A549 (cell line): ENCODE measurements around the gene TPSAB1. TPM values are rescaled to one million over a fixed set of nuclear protein-coding genes. Genes with fewer than 3 reads are reported as not detected.

ENCODE experiments used
- ATAC-seq, 2 experiments: fragments of 200-7000 bp in 1 of 2; fragments of >200 bp in 1 of 2; cut with Nextera tagmentation in 1 of 2; cut with Tn5 transposase in 1 of 2; 3 replicates each; pipeline versions ENCODE4 v1.8.0 to v1.9.1; 2018 to 2020; ENCODE audit warnings: mild to moderate bottlenecking in 1 of 2, moderate library complexity in 1 of 2
- CTCF ChIA-PET: fragments of 300-600 bp; sonication (Branson Sonifier 250); formaldehyde crosslinking; extraction: SDS; loops from one replicate; lab custom pipeline; 2021; ENCODE audit warnings: antibody characterized with exemption, inconsistent platforms; lab: Yijun Ruan, JAX
- POLR2A ChIA-PET: fragments of 350-600 bp; formaldehyde crosslinking; extraction: SDS; loops from one replicate; lab custom pipeline; 2021; ENCODE audit warnings: antibody characterized with exemption, inconsistent platforms; lab: Yijun Ruan, JAX
- DNase-seq, 2 experiments: peaks; one replicate each; pipeline versions ENCODE4 v3.0.0 to v3.0.0-alpha.2; 2011 to 2016; ENCODE audit warnings: low read depth in 1 of 2, low spot score in 1 of 2
- FAIRE-seq: peaks from 2 replicates; lab custom pipeline; 2011; peaks lifted over from hg19 to GRCh38; lab: Jason Lieb, UNC
- H3K27ac ChIP-seq, 2 experiments: fragments of >200 bp; sonication (Bioruptor Twin); formaldehyde crosslinking; 3 replicates each; pipeline ENCODE4 v1.5.1; 2016 to 2017
- H3K4me1 ChIP-seq: fragments of >200 bp; sonication (Bioruptor Twin); formaldehyde crosslinking; 3 replicates; pipeline ENCODE4 v1.6.1; 2016
- H3K4me2 ChIP-seq: fragments of >200 bp; sonication (Bioruptor Twin); formaldehyde crosslinking; 3 replicates; pipeline ENCODE4 v1.6.1; 2016
- H3K4me3 ChIP-seq: fragments of >200 bp; sonication (Bioruptor Twin); formaldehyde crosslinking; 3 replicates; pipeline ENCODE4 v1.5.1; 2016
- H3K9me3 ChIP-seq: fragments of >200 bp; sonication (Bioruptor Twin); formaldehyde crosslinking; 3 replicates; pipeline ENCODE4 v1.6.1; 2016
- BHLHE40 ChIP-seq: IDR thresholded peaks from 2 replicates; pipeline ENCODE4 v1.6.1; 2012; ENCODE audit warnings: low read depth, low read length, inconsistent platforms
- CBX2 ChIP-seq: fragments of 200-600 bp; sonication (generic); IDR thresholded peaks from 2 replicates; pipeline ENCODE4 v1.6.1; 2016; ENCODE audit warnings: low read depth, mild to moderate bottlenecking, borderline replicate concordance
- CBX8 ChIP-seq: fragments of 200-600 bp; sonication (generic); IDR thresholded peaks from 2 replicates; pipeline ENCODE4 v1.6.1; 2016
- CHD2 ChIP-seq: fragments of 150-350 bp; IDR thresholded peaks from 2 replicates; pipeline ENCODE4 v1.6.1; 2014; ENCODE audit warnings: low read length; ENCODE audit not compliant: partially characterized antibody
- EHF ChIP-seq: fragments of 250-450 bp; sonication (Bioruptor Pico); IDR thresholded peaks from 2 replicates; pipeline ENCODE4 v1.5.0; 2020; ENCODE audit warnings: mild to moderate bottlenecking
- EHMT2 ChIP-seq: fragments of 200-600 bp; sonication (generic); IDR thresholded peaks from 2 replicates; pipeline ENCODE4 v1.6.1; 2016; ENCODE audit warnings: antibody characterized with exemption, low read depth, mild to moderate bottlenecking, moderate library complexity
- EP300 ChIP-seq, 2 experiments: fragments of >200 bp; sonication (Bioruptor Twin); formaldehyde crosslinking; IDR thresholded peaks; 2 replicates in 1 of 2; 3 replicates in 1 of 2; pipeline ENCODE4 v1.6.1; 2016 to 2017
- ESRRA ChIP-seq: fragments of 150-350 bp; IDR thresholded peaks from 2 replicates; pipeline ENCODE4 v1.6.1; 2014; ENCODE audit warnings: mild to moderate bottlenecking, low read length, borderline replicate concordance
- FOXS1 ChIP-seq: fragments of 250-450 bp; sonication (Bioruptor Pico); IDR thresholded peaks from 2 replicates; pipeline ENCODE4 v1.5.0; 2020; ENCODE audit warnings: mild to moderate bottlenecking, moderate library complexity
- GATA3 ChIP-seq: IDR thresholded peaks from 2 replicates; pipeline ENCODE4 v1.6.1; 2012; ENCODE audit warnings: borderline replicate concordance
- HDAC2 ChIP-seq: fragments of 200-600 bp; sonication (generic); IDR thresholded peaks from 2 replicates; pipeline ENCODE4 v1.6.1; 2016
- HEYL ChIP-seq: fragments of 250-450 bp; sonication (Bioruptor Pico); IDR thresholded peaks from 2 replicates; pipeline ENCODE4 v1.8.0; 2021; ENCODE audit warnings: mild to moderate bottlenecking, moderate library complexity
- HOXB13 ChIP-seq: fragments of 250-450 bp; sonication (Bioruptor Pico); IDR thresholded peaks from 2 replicates; pipeline ENCODE4 v1.5.0; 2020; ENCODE audit warnings: low read depth, mild to moderate bottlenecking, moderate library complexity
- HOXB5 ChIP-seq: fragments of 250-450 bp; sonication (Bioruptor Pico); IDR thresholded peaks from 2 replicates; pipeline ENCODE4 v1.5.0; 2020; ENCODE audit warnings: mild to moderate bottlenecking, moderate library complexity
- JUN ChIP-seq, 2 experiments: fragments of >200 bp; sonication (Bioruptor Twin); formaldehyde crosslinking; IDR thresholded peaks; 2 replicates in 1 of 2; 3 replicates in 1 of 2; pipeline ENCODE4 v1.6.1; 2016 to 2017
- MAZ ChIP-seq: fragments of 150-350 bp; IDR thresholded peaks from 2 replicates; pipeline ENCODE4 v1.6.1; 2014; ENCODE audit warnings: antibody characterized with exemption, low read depth, low read length, borderline replicate concordance
- NFE2L2 ChIP-seq: fragments of 150-350 bp; conservative IDR thresholded peaks from 2 replicates; pipeline ENCODE4 v1.6.1; 2014; ENCODE audit warnings: low read length
- NPAS2 ChIP-seq: fragments of 250-450 bp; sonication (Bioruptor Pico); IDR thresholded peaks from 2 replicates; pipeline ENCODE4 v1.8.0; 2022; ENCODE audit warnings: mild to moderate bottlenecking, moderate library complexity, borderline replicate concordance
- PHF8 ChIP-seq: fragments of 200-600 bp; sonication (generic); IDR thresholded peaks from 2 replicates; pipeline ENCODE4 v1.6.1; 2016; ENCODE audit warnings: low read depth, mild to moderate bottlenecking, antibody characterized with exemption, moderate library complexity, borderline replicate concordance
- POLR2AphosphoS2 ChIP-seq: conservative IDR thresholded peaks from 2 replicates; pipeline ENCODE4 v1.6.1; 2012; ENCODE audit warnings: low read length, improper control_type of control experiment, inconsistent platforms
- RAD21 ChIP-seq, 2 experiments: fragments of >200 bp in 1 of 2; sonication (Bioruptor Twin) in 1 of 2; formaldehyde crosslinking in 1 of 2; IDR thresholded peaks in 1 of 2; conservative IDR thresholded peaks in 1 of 2; 2 replicates in 1 of 2; 3 replicates in 1 of 2; pipeline ENCODE4 v1.6.1; 2012 to 2018; ENCODE audit warnings: inconsistent platforms in 1 of 2
- RARB ChIP-seq: fragments of 250-450 bp; sonication (Bioruptor Pico); IDR thresholded peaks from 2 replicates; pipeline ENCODE4 v1.8.0; 2021; ENCODE audit warnings: mild to moderate bottlenecking, moderate library complexity
- RCOR1 ChIP-seq: fragments of 150-350 bp; IDR thresholded peaks from 2 replicates; pipeline ENCODE4 v1.6.1; 2014; ENCODE audit warnings: antibody characterized with exemption, low read length, low read depth
- RFX5 ChIP-seq: fragments of 450-650 bp; IDR thresholded peaks from 2 replicates; pipeline ENCODE4 v1.7.1; 2014; ENCODE audit warnings: antibody characterized with exemption, mild to moderate bottlenecking, moderate library complexity
- RNF2 ChIP-seq: fragments of 200-600 bp; sonication (generic); IDR thresholded peaks from 2 replicates; pipeline ENCODE4 v1.6.1; 2016; ENCODE audit warnings: low read depth, mild to moderate bottlenecking, antibody characterized with exemption, moderate library complexity, borderline replicate concordance
- SREBF2 ChIP-seq: fragments of 450-650 bp; IDR thresholded peaks from 2 replicates; pipeline ENCODE4 v1.6.1; 2014; ENCODE audit warnings: mild to moderate bottlenecking, moderate library complexity
- ZSCAN20 ChIP-seq: fragments of 250-450 bp; sonication (Bioruptor Pico); IDR thresholded peaks from 2 replicates; pipeline ENCODE4 v1.8.0; 2022; ENCODE audit warnings: mild to moderate bottlenecking, moderate library complexity
- WGBS: methylation state at CpG from one replicate; pipeline ENCODE4 v1.1.6; 2017; ENCODE audit errors: missing lambda C conversion rate; 5-methylcytosine and 5-hydroxymethylcytosine counted together
- polyA plus RNA-seq, 4 experiments: library from polyadenylated mRNA; depleted of rRNA in 3 of 4; stranded (reverse); fragments of >200 nt; fragmentation: RNase III in 1 of 4; extraction: RNeasy Plus Mini Kit Qiagen cat#74134 plus additional on column Dnase treatment in 1 of 4; gene quantifications; 2 replicates in 3 of 4; 3 replicates in 1 of 4; pipeline ENCODE4 v1.2.3, GENCODE V29; 2011 to 2017
- TF ChIP-seq, protein P1 (sequence below): IDR thresholded peaks from 2 replicates; pipeline ENCODE4 v1.6.1; 2012
- TF ChIP-seq, protein P2 (sequence below): fragments of >200 bp; sonication (Bioruptor Twin); formaldehyde crosslinking; IDR thresholded peaks from 3 replicates; pipeline ENCODE4 v1.6.1; 2016
- TF ChIP-seq, protein P3 (sequence below): fragments of 150-350 bp; IDR thresholded peaks from 2 replicates; pipeline ENCODE4 v1.6.1; 2014; ENCODE audit warnings: low read depth, mild to moderate bottlenecking, low read length
- TF ChIP-seq, protein P4 (sequence below): fragments of 450-650 bp; IDR thresholded peaks from 2 replicates; pipeline ENCODE4 v1.6.1; 2014; ENCODE audit warnings: antibody characterized with exemption

The TPSAB1 gene
- polyA plus RNA-seq, 2 of the 4 experiments (the other 2 are of a cell fraction): not detected

DNA sequence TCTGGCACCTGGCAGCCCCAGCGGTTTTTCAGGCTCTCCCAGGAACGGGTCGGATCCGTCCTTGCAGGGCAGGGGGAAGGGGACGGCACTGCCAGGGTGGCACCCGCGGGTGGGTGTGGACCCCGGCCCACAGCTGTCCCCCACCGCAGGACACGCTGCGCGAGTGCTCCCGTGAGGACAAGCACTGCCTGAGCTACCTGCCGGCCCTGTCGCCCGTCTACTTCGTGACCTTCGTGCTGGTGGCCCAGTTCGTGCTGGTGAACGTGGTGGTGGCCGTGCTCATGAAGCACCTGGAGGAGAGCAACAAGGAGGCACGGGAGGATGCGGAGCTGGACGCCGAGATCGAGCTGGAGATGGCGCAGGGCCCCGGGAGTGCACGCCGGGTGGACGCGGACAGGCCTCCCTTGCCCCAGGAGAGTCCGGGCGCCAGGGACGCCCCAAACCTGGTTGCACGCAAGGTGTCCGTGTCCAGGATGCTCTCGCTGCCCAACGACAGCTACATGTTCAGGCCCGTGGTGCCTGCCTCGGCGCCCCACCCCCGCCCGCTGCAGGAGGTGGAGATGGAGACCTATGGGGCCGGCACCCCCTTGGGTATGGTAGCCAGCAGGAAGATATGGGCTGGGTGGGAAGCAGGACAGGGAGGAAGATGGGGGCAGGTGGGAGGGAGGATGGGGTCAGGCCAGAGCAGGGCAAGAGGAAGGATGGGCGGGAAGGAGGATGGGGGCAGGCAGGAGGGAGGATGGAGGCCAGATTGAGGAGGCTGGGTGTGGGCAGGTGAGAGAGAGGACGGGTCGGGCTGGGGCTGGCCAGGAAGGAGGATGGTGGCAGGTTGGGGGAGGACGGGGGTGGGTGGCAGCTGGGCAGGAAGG is 22.2 kb upstream of the TPSAB1 start:
- H3K27ac ChIP-seq: no peak overlapping the region
- peaks cover 6% of the 10 kb centered on the region; the same call in 1 of the 3 replicates for H3K4me1 ChIP-seq
- no peak for ATAC-seq
- WGBS: 91% methylated on average over 34 of the region's 49 CpGs
- H3K9me3 ChIP-seq: no peaks in the 10 kb centered on the region
- H3K4me2 ChIP-seq: no peak overlapping the region
- ChIA-PET CTCF (interaction anchor here (0.6 to 1.6 kb wide), 3 partner anchors 13 to 173 kb away, joined by 3 to 4 read pairs (median 4); no protein-coding TSS in a partner anchor), POLR2A (no interaction called here)
- no peak for TF ChIP-seq SREBF2
- TF ChIP-seq POLR2AphosphoS2: no peak
- TF ChIP-seq ESRRA: no peak
- no peak for TF ChIP-seq PHF8
- TF ChIP-seq EHF (CRISPR knock-in tag): no peak
- TF ChIP-seq HOXB5 (CRISPR knock-in tag): no peak
- no peak for TF ChIP-seq FOXS1 (CRISPR knock-in tag)
- TF ChIP-seq HOXB13: no peak
- TF ChIP-seq EP300 (IDR thresholded peaks at IDR 0.05): no peak
- no peak for TF ChIP-seq NPAS2 (CRISPR knock-in tag)
- TF ChIP-seq, protein P1, sequence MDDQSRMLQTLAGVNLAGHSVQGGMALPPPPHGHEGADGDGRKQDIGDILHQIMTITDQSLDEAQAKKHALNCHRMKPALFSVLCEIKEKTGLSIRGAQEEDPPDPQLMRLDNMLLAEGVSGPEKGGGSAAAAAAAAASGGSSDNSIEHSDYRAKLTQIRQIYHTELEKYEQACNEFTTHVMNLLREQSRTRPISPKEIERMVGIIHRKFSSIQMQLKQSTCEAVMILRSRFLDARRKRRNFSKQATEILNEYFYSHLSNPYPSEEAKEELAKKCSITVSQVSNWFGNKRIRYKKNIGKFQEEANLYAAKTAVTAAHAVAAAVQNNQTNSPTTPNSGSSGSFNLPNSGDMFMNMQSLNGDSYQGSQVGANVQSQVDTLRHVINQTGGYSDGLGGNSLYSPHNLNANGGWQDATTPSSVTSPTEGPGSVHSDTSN: no peak
- no peak for TF ChIP-seq GATA3
- TF ChIP-seq RARB (CRISPR knock-in tag): no peak
- no peak for TF ChIP-seq JUN (IDR thresholded peaks at IDR 0.05)
- no peak for TF ChIP-seq BHLHE40
- no peak for TF ChIP-seq ZSCAN20 (CRISPR knock-in tag)
- TF ChIP-seq CBX8: no peak
- H3K4me3 ChIP-seq: no peak overlapping the region
- DNase-seq: no peak
- FAIRE-seq: no peak

DNA sequence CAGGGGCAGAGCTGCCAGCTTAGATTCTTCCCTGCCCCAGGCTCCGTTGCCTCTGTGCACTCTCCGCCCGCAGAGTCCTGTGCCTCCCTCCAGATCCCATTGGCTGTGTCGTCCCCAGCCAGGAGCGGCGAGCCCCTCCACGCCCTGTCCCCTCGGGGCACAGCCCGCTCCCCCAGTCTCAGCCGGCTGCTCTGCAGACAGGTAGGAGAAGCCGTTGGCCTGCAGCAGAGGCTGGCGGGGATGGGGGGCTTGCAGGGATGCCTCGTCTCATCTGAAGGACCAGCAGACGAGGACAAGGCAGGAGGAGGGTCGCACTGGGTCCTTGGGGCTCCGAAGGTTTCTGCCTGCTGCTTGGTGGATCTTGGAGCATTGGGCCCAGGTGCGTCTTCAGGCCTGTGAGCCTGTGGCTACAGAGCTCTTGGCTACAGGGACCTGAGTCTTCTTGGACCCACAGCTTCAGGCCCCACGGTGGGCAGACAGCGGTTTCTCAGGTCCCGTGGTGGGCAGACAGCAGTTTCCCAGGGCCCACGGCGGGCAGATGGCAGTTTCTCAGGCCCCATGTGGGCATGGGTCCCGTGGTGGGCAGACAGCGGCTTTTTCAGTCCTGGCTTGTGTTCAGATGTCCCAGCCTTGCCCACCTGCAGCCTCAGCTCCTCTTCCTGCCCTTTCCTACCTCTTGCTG is 21.4 kb upstream of the TPSAB1 start:
- H3K4me3 ChIP-seq: no peak overlapping the region
- DNase-seq: no peak
- peaks cover 6% of the 10 kb centered on the region; the same call in 1 of the 3 replicates for H3K4me1 ChIP-seq
- ChIA-PET CTCF (interaction anchor here (0.6 to 1.6 kb wide), 2 partner anchors 14 to 174 kb away, joined by 3 to 4 read pairs; no protein-coding TSS in a partner anchor), POLR2A (no interaction called here)
- WGBS: 90% methylated on average over 17 of the region's 24 CpGs
- ATAC-seq: no peak
- H3K9me3 ChIP-seq: no peaks in the 10 kb centered on the region
- no peak overlapping the region for H3K4me2 ChIP-seq
- TF ChIP-seq RNF2 (no peak), HDAC2 (no peak), EHMT2 (no peak), RAD21 (conservative IDR thresholded peaks at IDR 0.05 in 1 of 2, IDR thresholded peaks at IDR 0.05 in 1 of 2) (no peak), NPAS2 (CRISPR knock-in tag) (no peak), CBX8 (no peak), CBX2 (no peak), EP300 (IDR thresholded peaks at IDR 0.05) (no peak), HEYL (no peak), RCOR1 (no peak), HOXB5 (CRISPR knock-in tag) (no peak), CHD2 (no peak), MAZ (no peak), NFE2L2 (no peak), RFX5 (no peak)
- TF ChIP-seq, protein P2, sequence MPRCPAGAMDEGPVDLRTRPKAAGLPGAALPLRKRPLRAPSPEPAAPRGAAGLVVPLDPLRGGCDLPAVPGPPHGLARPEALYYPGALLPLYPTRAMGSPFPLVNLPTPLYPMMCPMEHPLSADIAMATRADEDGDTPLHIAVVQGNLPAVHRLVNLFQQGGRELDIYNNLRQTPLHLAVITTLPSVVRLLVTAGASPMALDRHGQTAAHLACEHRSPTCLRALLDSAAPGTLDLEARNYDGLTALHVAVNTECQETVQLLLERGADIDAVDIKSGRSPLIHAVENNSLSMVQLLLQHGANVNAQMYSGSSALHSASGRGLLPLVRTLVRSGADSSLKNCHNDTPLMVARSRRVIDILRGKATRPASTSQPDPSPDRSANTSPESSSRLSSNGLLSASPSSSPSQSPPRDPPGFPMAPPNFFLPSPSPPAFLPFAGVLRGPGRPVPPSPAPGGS: no peak
- TF ChIP-seq, protein P3, sequence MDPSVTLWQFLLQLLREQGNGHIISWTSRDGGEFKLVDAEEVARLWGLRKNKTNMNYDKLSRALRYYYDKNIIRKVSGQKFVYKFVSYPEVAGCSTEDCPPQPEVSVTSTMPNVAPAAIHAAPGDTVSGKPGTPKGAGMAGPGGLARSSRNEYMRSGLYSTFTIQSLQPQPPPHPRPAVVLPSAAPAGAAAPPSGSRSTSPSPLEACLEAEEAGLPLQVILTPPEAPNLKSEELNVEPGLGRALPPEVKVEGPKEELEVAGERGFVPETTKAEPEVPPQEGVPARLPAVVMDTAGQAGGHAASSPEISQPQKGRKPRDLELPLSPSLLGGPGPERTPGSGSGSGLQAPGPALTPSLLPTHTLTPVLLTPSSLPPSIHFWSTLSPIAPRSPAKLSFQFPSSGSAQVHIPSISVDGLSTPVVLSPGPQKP: no peak
- TF ChIP-seq, protein P4, sequence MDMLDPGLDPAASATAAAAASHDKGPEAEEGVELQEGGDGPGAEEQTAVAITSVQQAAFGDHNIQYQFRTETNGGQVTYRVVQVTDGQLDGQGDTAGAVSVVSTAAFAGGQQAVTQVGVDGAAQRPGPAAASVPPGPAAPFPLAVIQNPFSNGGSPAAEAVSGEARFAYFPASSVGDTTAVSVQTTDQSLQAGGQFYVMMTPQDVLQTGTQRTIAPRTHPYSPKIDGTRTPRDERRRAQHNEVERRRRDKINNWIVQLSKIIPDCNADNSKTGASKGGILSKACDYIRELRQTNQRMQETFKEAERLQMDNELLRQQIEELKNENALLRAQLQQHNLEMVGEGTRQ: no peak
- FAIRE-seq: no peak
- no peak overlapping the region for H3K27ac ChIP-seq
